Measurements from ENCODE around the gene ZBTB20. TPM values are rescaled to one million over a fixed set of nuclear protein-coding genes. Genes with fewer than 3 reads are reported as not detected.

Gene ZBTB20
- total and polyA plus RNA-seq, 8 donors = 0.15 to 149 (median 38.5) TPM

GRCh38 chr3:114846779-114847178 is 300.3 kb downstream of the ZBTB20 start:
- Histone ChIP-seq H3K27ac (peak overlapping the region in 3 of 5 donors; percentile 61 to 66 (median 66)), H3K9me3 (no peaks in the 10 kb centered on the region), H3K36me3 (no peaks in the 10 kb centered on the region), H3K27me3 (no peaks in the 10 kb centered on the region), H3K4me1 (peaks cover 20 to 47% (median 30%) of the 10 kb centered on the region in 4 donors), H3K4me3 (no peak overlapping the region)
- WGBS, 5 donors = 34 to 48% (median 43%) methylated on average over 3 of the region's 3 CpGs
- peak in 1 of 2 donors; percentile 10 for DNase-seq
- no peak for TF ChIP-seq CTCF (IDR thresholded peaks at IDR 0.05)
- TF ChIP-seq POLR2A (IDR thresholded peaks at IDR 0.05) = no peak
- no peak for TF ChIP-seq EP300 (IDR thresholded peaks at IDR 0.05)
- TF ChIP-seq POLR2AphosphoS5 (IDR thresholded peaks at IDR 0.05) = no peak
- intact Hi-C loops (cut with DNase I; ENCODE audit: low total_unique reads) = no loop called here

- no peaks in the 10 kb centered on the region for H3K9me3 ChIP-seq
- H3K4me3 ChIP-seq = no peak overlapping the region
- DNase-seq = peak in 1 of 2 donors; percentile 14
- no peaks in the 10 kb centered on the region for H3K27me3 ChIP-seq
- no peaks in the 10 kb centered on the region for H3K36me3 ChIP-seq
- peak overlapping the region in 3 of 5 donors; percentile 61 to 66 (median 66) for H3K27ac ChIP-seq
- TF ChIP-seq POLR2AphosphoS5 (IDR thresholded peaks at IDR 0.05) (no peak), EP300 (IDR thresholded peaks at IDR 0.05) (no peak), POLR2A (IDR thresholded peaks at IDR 0.05) (no peak), CTCF (IDR thresholded peaks at IDR 0.05) (no peak)
- 37 to 76% (median 57%) methylated on average over 1 of the region's 1 CpG for WGBS, 5 donors
- intact Hi-C loops (cut with DNase I; ENCODE audit: low total_unique reads) = no loop called here
- H3K4me1 ChIP-seq = peaks cover 20 to 47% (median 30%) of the 10 kb centered on the region in 4 donors
Measured at GRCh38 chr3:114846252-114846651, 300.8 kb downstream of the ZBTB20 start.

GRCh38 chr3:114841515-114841914 is 305.6 kb downstream of the ZBTB20 start:
- no peak overlapping the region for H3K4me3 ChIP-seq
- TF ChIP-seq CTCF (IDR thresholded peaks at IDR 0.05) (no peak), EP300 (IDR thresholded peaks at IDR 0.05) (no peak), POLR2AphosphoS5 (IDR thresholded peaks at IDR 0.05) (no peak), POLR2A (IDR thresholded peaks at IDR 0.05) (no peak)
- H3K27ac ChIP-seq = no peak overlapping the region
- no peaks in the 10 kb centered on the region for H3K36me3 ChIP-seq
- no peak for DNase-seq
- H3K27me3 ChIP-seq = no peaks in the 10 kb centered on the region
- H3K4me1 ChIP-seq = peaks cover 0 to 6% (median 5%) of the 10 kb centered on the region in 4 donors
- no peaks in the 10 kb centered on the region for H3K9me3 ChIP-seq
- WGBS, 5 donors = 86 to 96% (median 91%) methylated on average over 1 of the region's 1 CpG
- intact Hi-C loops (cut with DNase I; ENCODE audit: low total_unique reads) = no loop called here

- no peak for DNase-seq
- WGBS, 5 donors = 86 to 92% (median 87%) methylated on average over 2 of the region's 2 CpGs
- H3K27ac ChIP-seq = no peak overlapping the region
- H3K4me3 ChIP-seq = no peak overlapping the region
- H3K36me3 ChIP-seq = no peaks in the 10 kb centered on the region
- intact Hi-C loops (cut with DNase I; ENCODE audit: low total_unique reads) = no loop called here
- TF ChIP-seq POLR2AphosphoS5 (IDR thresholded peaks at IDR 0.05) (no peak), CTCF (IDR thresholded peaks at IDR 0.05) (no peak), EP300 (IDR thresholded peaks at IDR 0.05) (no peak), POLR2A (IDR thresholded peaks at IDR 0.05) (no peak)
- no peaks in the 10 kb centered on the region for H3K27me3 ChIP-seq
- peaks cover 0 to 11% (median 0%) of the 10 kb centered on the region in 4 donors for H3K4me1 ChIP-seq
- no peaks in the 10 kb centered on the region for H3K9me3 ChIP-seq
Measured at GRCh38 chr3:114839476-114839875, 307.6 kb downstream of the ZBTB20 start.

All from stomach (tissue), 9 donors.